ENCODE measurements around the gene SPSB2. TPM values are rescaled to one million over a fixed set of nuclear protein-coding genes. Genes with fewer than 3 reads are reported as not detected.
A peak's percentile ranks its signal among the peaks of the same experiment; 100 is the strongest.
"Not testable (repeated sequence)": the region's sequence is repeated elsewhere in the genome, so short reads cannot be mapped to it uniquely, and the experiment has no call there.

SPSB2 gene
- total RNA-seq, 1 experiment from 2014 or later = 10.8 TPM

DNA sequence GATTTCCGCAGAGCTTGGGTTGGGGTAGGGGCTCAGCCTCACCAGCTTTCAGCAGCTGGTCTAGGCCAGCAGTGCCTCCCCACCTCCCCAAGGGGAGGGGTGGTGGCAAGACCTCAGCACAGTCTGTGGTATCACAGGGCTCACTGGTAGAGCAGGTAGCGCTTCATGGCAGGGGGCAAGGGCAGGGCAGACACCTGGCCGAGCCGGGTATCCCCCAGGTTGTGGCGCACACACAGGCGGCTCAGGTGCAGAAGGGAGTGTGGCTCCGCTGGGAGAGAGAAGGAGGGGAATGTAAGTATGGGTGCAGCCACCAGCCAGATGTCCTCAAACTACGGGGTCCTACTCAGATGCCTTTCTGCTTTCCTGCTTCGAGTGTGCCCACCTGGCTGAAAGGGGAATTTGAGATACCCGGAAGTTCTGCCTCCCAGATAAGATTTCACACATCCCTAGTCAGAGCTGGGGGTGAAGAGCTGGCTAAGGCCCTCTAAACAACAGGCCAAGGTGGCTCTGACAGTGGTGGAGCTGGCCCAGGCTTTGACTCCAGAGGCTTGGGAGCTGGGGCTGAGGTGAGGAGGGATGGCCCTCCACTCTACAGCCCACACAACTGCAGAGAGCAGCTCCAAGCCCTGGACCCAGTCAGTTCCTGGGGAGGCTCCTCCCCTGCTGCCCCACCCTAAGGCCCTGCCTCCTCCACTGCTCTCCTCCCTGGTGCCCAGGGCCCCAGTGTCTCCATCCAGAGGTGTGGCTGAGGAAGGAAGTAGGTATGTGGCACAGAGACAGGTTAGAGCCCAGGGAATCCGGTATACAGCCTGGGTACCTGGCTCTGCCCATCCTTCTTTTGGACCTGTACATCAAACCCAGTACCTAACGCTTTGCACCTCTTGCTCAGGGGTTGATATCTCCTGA is 1.8 kb downstream of the SPSB2 start:
- DNase-seq (ENCODE audit: low spot score) = peak; percentile 69

GRCh38 chr12:6870304-6870703 is 2.8 kb downstream of the SPSB2 start:
- not testable (repeated sequence) for DNase-seq (ENCODE audit: low spot score)

DNA sequence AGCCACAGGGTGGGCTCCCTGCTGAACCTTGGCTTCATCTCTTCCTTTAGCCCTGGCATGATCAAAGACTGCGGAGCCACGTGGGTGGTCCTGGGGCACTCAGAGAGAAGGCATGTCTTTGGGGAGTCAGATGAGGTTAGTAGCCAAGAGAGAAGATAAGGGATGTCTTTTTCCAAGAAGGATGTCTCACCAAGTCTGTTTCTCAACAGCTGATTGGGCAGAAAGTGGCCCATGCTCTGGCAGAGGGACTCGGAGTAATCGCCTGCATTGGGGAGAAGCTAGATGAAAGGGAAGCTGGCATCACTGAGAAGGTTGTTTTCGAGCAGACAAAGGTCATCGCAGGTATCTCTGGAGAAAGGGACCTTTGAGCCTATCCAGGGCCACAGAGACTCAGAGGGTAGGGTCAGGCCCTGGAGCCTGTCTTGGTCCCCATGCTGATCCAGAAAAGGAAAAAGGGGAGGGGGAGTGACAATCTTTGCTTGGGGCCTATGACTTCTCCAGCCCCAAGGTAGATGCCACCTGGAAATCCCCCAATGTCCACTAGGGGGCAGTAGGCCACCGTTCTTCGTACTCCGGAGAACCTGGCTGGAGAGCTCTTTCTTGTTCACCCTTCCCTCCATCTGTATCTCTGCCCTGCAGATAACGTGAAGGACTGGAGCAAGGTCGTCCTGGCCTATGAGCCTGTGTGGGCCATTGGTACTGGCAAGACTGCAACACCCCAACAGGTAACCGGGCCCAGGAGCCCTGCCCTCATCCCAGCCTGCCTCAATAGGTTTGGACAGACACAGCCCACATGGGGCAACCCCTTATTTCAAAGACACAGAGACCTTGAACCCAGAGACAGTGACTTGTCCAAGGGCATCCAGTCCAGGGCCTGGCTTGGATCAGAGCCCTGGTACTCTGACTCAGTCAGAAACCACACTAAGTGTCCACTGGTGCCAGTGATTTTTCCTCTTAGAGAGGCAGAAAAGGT is 3.8 kb downstream of the SPSB2 start:
- peak; percentile 73 for DNase-seq (ENCODE audit: low spot score)

DNA sequence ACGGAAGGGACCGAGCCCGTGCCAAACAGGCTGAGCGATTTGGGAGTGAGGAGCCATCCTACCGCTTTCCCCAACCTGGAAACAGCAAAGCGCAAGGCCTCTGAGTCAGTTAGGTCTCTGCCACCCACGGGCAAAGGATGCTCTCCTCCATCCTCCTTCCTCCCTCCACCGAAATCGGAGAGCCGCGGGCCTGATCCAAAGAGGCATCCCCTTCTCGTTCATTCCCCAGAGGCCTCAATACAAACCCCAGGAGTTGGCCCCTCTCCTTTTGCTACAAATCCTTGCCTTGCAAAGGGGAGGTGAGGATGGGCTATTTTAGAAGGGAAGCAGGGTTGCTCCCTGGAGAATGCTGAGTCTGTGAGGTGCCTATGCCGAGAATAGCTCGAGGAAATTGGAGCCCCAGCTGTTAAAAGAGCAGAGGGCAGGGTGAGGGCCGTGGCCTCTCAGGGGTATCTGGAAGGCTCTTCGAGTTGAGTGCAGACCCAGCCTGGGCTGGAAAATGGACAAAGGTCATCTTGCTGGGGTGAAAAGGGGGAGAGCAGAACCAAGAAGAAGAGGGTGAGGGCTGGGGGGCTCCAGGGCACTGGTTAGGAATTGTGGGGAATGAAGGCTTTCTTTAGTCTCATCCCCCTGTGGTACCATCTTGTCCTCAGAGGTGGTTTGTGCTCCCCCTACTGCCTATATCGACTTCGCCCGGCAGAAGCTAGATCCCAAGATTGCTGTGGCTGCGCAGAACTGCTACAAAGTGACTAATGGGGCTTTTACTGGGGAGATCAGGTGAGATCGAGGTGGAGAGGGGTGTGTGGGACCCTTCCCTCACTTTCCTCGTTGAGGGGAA is 4.7 kb downstream of the SPSB2 start:
- DNase-seq (ENCODE audit: low spot score) = no peak

DNA sequence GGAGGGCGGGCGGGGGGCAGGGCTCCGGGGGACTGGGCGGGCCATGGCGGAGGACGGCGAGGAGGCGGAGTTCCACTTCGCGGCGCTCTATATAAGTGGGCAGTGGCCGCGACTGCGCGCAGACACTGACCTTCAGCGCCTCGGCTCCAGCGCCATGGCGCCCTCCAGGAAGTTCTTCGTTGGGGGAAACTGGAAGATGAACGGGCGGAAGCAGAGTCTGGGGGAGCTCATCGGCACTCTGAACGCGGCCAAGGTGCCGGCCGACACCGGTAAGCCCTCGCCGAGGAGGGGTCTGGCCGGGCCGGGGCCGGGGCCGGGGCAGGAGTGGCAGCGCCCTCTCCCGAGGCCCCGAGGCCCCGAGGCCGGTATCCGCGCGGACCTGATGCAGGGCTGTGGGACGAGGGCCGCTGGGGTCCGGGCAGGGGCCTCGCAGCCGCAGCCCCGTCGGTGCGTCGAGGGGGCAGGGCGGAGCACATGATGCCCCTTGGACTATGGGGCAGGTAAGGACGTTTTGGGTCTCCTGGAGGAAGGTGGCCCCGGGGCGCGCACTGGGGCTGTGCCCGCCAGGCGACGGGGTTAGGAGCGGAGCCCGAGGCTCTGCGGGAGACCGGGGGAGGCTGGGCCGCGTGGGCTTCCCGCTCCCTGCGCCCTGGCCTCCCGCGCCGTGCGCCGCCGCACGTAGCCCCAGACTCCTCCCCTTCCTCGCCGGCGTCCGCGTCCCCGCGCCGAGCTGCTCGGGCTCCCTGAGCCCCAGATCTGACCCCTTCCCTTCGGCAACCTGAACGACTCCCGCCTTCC is 5.5 kb downstream of the SPSB2 start, which contains the start of gene TPI1:
Gene TPI1, plus strand, starts transcription at position 119 of the 798 bp plus-strand sequence. Its CDS starts 36 bp downstream, at position 155.
- DNase-seq (ENCODE audit: low spot score) = peak; percentile 66

- DNase-seq (ENCODE audit: low spot score) = no peak
Measured at GRCh38 chr12:6866920-6867412, 6.1 kb downstream of the SPSB2 start.

GRCh38 chr12:6866163-6866919 is 6.8 kb downstream of the SPSB2 start:
- DNase-seq (ENCODE audit: low spot score) = no peak

DNA sequence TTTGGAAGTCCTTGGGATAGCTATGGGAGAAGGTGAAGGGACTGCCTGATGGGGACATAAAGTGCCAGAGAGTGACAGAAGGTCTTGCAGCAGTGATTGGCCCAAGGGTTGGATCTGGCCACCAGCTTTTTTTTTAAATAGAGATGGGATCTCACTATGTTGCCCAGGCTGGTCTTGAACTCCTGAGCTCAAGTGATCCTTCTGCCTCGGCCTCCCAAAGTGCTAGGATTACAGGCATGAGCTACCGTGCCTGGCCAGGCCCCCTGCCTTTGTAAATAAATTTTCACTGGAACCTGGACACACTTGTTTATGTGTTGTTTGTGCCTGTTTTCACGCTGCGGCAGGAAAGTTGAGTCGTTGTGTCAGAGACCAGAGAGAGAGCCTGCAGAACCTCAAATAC is 7.8 kb downstream of the SPSB2 start:
- not testable (repeated sequence) for DNase-seq (ENCODE audit: low spot score)

DNA sequence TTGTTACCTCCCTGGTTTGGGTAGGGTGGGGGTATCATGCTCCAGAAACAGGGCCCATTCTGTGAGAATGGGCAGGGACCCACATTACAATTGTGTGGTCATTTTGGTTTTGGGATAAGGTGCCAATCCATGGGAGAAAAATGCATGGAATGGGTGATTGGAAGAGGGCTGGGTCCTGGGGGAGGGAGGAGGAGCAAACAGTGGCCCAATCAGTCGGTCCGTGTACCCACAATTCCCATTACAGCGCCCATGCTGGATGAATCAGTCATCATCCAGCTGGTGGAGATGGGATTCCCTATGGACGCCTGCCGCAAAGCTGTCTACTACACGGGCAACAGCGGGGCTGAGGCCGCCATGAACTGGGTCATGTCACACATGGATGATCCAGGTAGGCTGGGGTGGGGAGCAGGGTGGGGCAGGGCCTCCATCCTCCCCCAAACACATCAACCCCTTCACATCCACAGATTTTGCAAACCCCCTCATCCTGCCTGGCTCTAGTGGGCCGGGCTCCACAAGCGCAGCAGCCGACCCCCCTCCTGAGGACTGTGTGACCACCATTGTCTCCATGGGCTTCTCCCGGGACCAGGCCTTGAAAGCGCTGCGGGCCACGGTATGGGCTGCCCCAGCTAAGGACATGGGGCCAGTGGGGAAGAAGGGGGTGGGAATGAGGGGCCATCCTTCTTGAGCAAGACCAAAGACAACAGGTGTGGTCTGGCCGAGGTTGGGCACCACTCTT is 9.3 kb downstream of the SPSB2 start:
- DNase-seq (ENCODE audit: low spot score) = no peak

GRCh38 chr12:6863033-6863432 is 10.1 kb downstream of the SPSB2 start:
- no peak for DNase-seq (ENCODE audit: low spot score)

DNA sequence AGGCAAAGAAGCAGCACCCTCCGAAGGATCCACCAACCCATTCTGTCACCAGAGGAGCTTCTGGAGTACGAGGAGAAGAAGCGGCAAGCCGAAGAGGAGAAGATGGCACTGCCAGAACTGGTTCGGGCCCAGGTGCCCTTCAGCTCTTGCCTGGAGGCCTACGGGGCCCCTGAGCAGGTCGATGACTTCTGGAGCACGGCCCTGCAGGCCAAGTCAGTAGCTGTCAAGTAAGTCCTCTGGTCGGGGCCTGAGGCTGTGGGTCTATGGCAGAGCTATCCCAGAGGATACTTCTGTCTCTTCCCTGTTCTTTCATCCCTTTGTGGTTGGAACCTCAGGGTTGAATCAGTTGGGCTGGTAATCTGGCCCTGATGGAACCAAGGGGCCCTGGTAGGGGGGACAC is 11.7 kb downstream of the SPSB2 start:
- no peak for DNase-seq (ENCODE audit: low spot score)

DNA sequence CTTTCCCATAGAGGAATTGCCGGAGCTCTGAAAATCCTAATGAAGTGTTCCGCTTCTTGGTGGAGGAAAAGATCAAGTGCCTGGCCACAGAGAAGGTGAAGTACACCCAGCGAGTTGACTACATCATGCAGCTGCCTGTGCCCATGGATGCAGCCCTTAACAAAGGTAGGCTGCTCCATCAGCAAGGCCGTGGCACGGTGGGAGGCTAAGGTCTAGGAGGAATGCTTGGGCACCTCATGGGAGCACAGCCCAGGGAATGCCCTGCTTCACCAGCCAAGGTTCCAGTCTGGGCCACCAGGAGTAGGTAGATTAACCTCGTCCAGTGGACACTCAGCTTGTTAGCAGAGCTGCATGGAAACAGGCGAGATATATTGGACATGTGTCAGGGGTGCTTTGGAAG is 12.2 kb downstream of the SPSB2 start:
- no peak for DNase-seq (ENCODE audit: low spot score)

DNA sequence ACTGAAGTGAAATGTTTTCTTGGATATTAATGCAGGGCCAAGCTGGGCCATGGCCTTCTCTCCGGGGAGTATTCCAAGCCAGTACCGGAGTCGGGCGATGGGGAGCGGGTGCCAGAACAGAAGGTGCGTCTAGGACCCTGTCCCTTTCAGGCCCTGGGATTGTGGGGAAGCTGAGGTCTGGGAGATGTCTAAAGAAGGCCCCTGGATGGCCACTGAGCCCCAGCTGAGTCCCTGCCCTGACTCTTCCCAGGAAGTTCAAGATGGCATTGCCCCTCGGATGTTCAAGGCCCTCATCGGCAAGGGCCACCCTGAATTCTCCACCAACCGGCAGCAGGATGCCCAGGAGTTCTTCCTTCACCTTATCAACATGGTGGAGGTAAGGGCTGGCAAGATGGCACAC is 13.0 kb downstream of the SPSB2 start:
- no peak for DNase-seq (ENCODE audit: low spot score)

GRCh38 chr12:6858799-6859198 is 14.3 kb downstream of the SPSB2 start:
- no peak for DNase-seq (ENCODE audit: low spot score)

DNA sequence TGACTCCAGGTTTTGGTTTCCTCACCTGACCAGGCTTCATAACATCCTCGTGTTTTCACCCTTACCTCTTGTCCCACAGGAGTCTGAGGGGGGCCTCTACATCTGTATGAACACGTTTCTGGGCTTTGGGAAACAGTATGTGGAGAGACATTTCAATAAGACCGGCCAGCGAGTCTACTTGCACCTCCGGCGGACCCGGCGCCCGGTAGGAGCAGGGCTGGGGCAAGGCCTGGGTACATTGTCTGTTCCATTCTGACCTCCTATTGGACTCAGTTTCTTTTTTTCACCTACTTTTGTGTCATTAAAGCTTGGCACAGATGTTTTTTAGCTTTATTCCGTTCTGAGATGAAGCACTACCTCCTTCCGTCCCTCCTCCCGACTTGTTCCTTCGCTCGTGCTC is 17.8 kb downstream of the SPSB2 start:
- no peak for DNase-seq (ENCODE audit: low spot score)

- DNase-seq (ENCODE audit: low spot score) = no peak
Measured at GRCh38 chr12:6854036-6854435, 19.1 kb downstream of the SPSB2 start.

- DNase-seq (ENCODE audit: low spot score) = no peak
Measured at GRCh38 chr12:6853626-6854025, 19.5 kb downstream of the SPSB2 start.

- peak; percentile 77 for DNase-seq (ENCODE audit: low spot score)
Measured at GRCh38 chr12:6852651-6853354, 20.3 kb downstream of the SPSB2 start.
